GM12878 (cell line): ENCODE measurements around the gene RNU2-63P.
"Not testable (repeated sequence)": the region's sequence is repeated elsewhere in the genome, so short reads cannot be mapped to it uniquely, and the experiment has no call there.

Source experiments
- CBX5 ChIP-seq: sonication (generic); IDR thresholded peaks from 2 replicates; pipeline ENCODE4 v1.6.1; 2016; ENCODE audit warnings: low read depth, moderate library complexity, mild to moderate bottlenecking, inconsistent platforms
- CEBPB ChIP-seq, 2 experiments: fragments of 150-350 bp in 1 of 2; IDR thresholded peaks; 2 replicates each; pipeline ENCODE4 v1.6.1; 2012 to 2014; ENCODE audit warnings: low read depth in 2 of 2, low read length in 2 of 2, borderline replicate concordance in 1 of 2, inconsistent platforms in 1 of 2
- CHD2 ChIP-seq: IDR thresholded peaks from 2 replicates; pipeline ENCODE4 v1.6.1; 2011; ENCODE audit warnings: low read depth, low read length, improper control_type of control experiment, borderline replicate concordance
- ETV6 ChIP-seq, 2 experiments: fragments of 450-650 bp in 1 of 2; IDR thresholded peaks in 1 of 2; conservative IDR thresholded peaks in 1 of 2; 2 replicates each; pipeline ENCODE4 v1.6.1; 2014; ENCODE audit warnings: antibody characterized with exemption in 1 of 2, borderline replicate concordance in 1 of 2, low read depth in 1 of 2, mild to moderate bottlenecking in 1 of 2, moderate library complexity in 1 of 2
- EZH2 ChIP-seq: IDR thresholded peaks from 2 replicates; pipeline ENCODE4 v1.6.1; 2012; ENCODE audit warnings: low read depth, mild to moderate bottlenecking, control low read depth, inconsistent platforms, low read length, borderline replicate concordance; ENCODE audit not compliant: control insufficient read depth
- FOS ChIP-seq: IDR thresholded peaks from 3 replicates; pipeline ENCODE4 v1.6.1; 2011; ENCODE audit warnings: borderline replicate concordance; ENCODE audit not compliant: insufficient read length; ENCODE audit errors: extremely low read depth
- FOXK2 ChIP-seq: fragments of 450-650 bp; IDR thresholded peaks from 2 replicates; pipeline ENCODE4 v1.6.1; 2017; ENCODE audit warnings: mild to moderate bottlenecking, moderate library complexity
- POLR2A ChIP-seq: IDR thresholded peaks from 2 replicates; pipeline ENCODE4 v1.6.1; 2011; ENCODE audit warnings: low read depth, mild to moderate bottlenecking, low read length
- POLR2AphosphoS5 ChIP-seq: IDR thresholded peaks from 2 replicates; pipeline ENCODE4 v1.6.1; 2011; ENCODE audit warnings: mild to moderate bottlenecking, low read length, inconsistent platforms
- SUPT20H ChIP-seq: IDR thresholded peaks from 2 replicates; pipeline ENCODE4 v1.6.1; 2011; ENCODE audit warnings: low read depth, mild to moderate bottlenecking, low read length, moderate library complexity, borderline replicate concordance; ENCODE audit not compliant: control insufficient read depth
- TF ChIP-seq, protein P1 (sequence below): IDR thresholded peaks from 2 replicates; pipeline ENCODE4 v1.6.1; 2012; ENCODE audit warnings: mild to moderate bottlenecking, low read depth, low read length
- TF ChIP-seq, protein P2 (sequence below): fragments of 450-650 bp; IDR thresholded peaks from 2 replicates; pipeline ENCODE4 v1.6.1; 2018; ENCODE audit warnings: borderline replicate concordance, mild to moderate bottlenecking; ENCODE audit not compliant: partially characterized antibody

DNA sequence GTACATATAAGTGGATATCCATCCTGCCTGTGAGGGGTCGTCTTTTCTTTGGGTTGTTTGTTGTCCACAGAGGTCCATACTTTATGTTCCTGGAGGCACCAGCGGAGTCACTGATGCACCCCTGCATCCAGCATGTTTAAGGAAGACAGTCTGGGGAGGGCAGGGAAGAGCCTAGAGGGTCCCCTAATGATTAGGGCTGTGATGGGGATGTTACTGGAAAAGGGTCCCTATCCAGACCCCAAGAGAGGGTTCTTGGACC, 1.4 kb upstream of the RNU2-63P start:
- TF ChIP-seq EZH2; FOS; CHD2; FOXK2; POLR2A; CEBPB (IDR thresholded peaks at IDR 0.05; ENCODE audit: borderline replicate concordance in 1 of 2, low read depth in 2 of 2, low read length in 2 of 2); CBX5; SUPT20H; ETV6 (conservative IDR thresholded peaks at IDR 0.05 in 1 of 2, IDR thresholded peaks at IDR 0.05 in 1 of 2; ENCODE audit: borderline replicate concordance in 1 of 2, low read depth in 1 of 2); POLR2AphosphoS5: not testable (repeated sequence)
- TF ChIP-seq, protein P1, sequence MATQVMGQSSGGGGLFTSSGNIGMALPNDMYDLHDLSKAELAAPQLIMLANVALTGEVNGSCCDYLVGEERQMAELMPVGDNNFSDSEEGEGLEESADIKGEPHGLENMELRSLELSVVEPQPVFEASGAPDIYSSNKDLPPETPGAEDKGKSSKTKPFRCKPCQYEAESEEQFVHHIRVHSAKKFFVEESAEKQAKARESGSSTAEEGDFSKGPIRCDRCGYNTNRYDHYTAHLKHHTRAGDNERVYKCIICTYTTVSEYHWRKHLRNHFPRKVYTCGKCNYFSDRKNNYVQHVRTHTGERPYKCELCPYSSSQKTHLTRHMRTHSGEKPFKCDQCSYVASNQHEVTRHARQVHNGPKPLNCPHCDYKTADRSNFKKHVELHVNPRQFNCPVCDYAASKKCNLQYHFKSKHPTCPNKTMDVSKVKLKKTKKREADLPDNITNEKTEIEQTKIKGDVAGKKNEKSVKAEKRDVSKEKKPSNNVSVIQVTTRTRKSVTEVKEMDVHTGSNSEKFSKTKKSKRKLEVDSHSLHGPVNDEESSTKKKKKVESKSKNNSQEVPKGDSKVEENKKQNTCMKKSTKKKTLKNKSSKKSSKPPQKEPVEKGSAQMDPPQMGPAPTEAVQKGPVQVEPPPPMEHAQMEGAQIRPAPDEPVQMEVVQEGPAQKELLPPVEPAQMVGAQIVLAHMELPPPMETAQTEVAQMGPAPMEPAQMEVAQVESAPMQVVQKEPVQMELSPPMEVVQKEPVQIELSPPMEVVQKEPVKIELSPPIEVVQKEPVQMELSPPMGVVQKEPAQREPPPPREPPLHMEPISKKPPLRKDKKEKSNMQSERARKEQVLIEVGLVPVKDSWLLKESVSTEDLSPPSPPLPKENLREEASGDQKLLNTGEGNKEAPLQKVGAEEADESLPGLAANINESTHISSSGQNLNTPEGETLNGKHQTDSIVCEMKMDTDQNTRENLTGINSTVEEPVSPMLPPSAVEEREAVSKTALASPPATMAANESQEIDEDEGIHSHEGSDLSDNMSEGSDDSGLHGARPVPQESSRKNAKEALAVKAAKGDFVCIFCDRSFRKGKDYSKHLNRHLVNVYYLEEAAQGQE, result not testable (repeated sequence)
- TF ChIP-seq, protein P2, sequence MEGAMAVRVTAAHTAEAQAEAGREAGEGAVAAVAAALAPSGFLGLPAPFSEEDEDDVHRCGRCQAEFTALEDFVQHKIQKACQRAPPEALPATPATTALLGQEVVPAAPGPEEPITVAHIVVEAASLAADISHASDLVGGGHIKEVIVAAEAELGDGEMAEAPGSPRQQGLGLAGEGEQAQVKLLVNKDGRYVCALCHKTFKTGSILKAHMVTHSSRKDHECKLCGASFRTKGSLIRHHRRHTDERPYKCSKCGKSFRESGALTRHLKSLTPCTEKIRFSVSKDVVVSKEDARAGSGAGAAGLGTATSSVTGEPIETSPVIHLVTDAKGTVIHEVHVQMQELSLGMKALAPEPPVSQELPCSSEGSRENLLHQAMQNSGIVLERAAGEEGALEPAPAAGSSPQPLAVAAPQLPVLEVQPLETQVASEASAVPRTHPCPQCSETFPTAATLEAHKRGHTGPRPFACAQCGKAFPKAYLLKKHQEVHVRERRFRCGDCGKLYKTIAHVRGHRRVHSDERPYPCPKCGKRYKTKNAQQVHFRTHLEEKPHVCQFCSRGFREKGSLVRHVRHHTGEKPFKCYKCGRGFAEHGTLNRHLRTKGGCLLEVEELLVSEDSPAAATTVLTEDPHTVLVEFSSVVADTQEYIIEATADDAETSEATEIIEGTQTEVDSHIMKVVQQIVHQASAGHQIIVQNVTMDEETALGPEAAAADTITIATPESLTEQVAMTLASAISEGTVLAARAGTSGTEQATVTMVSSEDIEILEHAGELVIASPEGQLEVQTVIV, result not testable (repeated sequence)
